GM19438 (cell line): ENCODE results near the gene BTBD16.

Experiments used
- ATAC-seq: cut with Tn5 transposase; IDR thresholded peaks from one replicate; pipeline ENCODE4 v1.9.1; 2021; ENCODE audit warnings: low read depth; ENCODE audit not compliant: unreplicated experiment

Gene BTBD16

GRCh38 chr10:122308417-122309141 lies 37.5 kb downstream of the BTBD16 start:
- ATAC-seq, result no peak

- ATAC-seq, result no peak
Measured at GRCh38 chr10:122310311-122311050, 39.4 kb downstream of the BTBD16 start.

DNA sequence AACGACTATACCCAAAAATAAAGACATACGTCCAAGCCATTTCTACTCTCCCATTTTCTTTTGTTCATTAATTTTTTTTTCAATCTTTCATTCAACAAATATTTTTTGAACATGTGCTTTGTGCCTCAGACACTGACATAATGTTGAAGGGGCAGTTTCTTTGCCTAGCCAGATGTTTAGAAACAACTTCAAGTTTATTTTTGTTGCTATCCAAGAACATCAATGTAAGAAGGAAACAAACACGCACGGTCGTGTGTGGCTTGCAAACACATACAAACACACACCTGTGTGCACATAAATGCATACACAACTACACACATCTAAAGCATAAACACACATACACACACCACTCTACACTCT lies 39.9 kb downstream of the BTBD16 start:
- no peak for ATAC-seq

GRCh38 chr10:122311716-122312115 lies 40.6 kb downstream of the BTBD16 start:
- ATAC-seq, result no peak

DNA sequence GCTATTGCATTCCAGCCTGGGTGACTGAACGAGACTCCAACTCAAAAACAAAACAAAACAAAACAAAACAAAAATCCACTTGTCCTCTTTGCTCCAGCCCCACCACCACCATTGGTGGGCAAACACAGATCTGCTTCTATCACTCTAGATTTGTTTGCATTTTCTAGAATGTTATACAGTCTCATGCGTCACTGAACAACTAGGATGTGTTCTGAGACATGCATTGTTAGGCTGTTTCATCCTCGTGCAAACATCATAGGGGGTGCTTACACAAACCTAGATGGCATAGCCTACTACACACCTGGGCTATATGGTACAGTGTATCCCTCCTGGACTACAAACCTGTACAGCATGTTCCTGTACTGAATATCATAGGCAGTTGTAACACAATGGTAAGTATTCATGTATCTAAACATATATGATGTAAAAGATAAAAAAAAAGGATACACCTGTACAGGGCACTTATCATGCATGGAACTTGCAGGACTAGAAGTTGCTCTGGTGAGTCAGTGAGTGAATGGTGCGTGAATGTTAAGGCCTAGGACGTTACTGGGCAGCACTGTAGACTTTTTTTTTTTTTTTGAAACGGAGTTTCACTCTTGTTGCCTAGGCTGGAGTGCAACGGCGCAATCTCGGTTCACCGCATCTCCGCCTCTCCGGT lies 45.3 kb downstream of the BTBD16 start:
- no peak for ATAC-seq

- ATAC-seq, result no peak
Measured at GRCh38 chr10:122321960-122322359, 50.9 kb downstream of the BTBD16 start.

- ATAC-seq, result no peak
Measured at GRCh38 chr10:122323189-122323588, 52.1 kb downstream of the BTBD16 start.

GRCh38 chr10:122323941-122324675 lies 53.0 kb downstream of the BTBD16 start:
- no peak for ATAC-seq

- ATAC-seq, result no peak
Measured at GRCh38 chr10:122325235-122325634, 54.1 kb downstream of the BTBD16 start.

DNA sequence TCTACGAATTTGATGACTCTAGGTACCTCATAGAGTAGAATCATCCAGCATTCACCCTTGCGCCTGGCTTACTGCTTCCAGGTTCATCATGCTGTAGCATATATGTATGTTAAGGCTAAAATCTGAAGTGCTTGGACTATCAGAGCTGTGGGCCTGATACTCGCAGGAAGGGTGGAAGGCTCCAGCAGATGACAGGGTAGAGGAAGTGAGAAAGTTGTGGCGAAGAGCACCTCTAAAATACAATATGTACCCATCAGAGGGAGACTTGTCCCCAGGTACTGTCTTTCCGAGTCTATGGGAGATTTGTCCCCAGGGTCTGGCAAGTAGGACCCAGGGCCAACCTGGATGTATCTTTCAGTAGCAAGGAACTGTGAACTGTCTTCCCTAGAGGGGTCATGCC lies 55.3 kb downstream of the BTBD16 start:
- no peak for ATAC-seq

GRCh38 chr10:122326806-122327205 lies 55.7 kb downstream of the BTBD16 start:
- no peak for ATAC-seq

DNA sequence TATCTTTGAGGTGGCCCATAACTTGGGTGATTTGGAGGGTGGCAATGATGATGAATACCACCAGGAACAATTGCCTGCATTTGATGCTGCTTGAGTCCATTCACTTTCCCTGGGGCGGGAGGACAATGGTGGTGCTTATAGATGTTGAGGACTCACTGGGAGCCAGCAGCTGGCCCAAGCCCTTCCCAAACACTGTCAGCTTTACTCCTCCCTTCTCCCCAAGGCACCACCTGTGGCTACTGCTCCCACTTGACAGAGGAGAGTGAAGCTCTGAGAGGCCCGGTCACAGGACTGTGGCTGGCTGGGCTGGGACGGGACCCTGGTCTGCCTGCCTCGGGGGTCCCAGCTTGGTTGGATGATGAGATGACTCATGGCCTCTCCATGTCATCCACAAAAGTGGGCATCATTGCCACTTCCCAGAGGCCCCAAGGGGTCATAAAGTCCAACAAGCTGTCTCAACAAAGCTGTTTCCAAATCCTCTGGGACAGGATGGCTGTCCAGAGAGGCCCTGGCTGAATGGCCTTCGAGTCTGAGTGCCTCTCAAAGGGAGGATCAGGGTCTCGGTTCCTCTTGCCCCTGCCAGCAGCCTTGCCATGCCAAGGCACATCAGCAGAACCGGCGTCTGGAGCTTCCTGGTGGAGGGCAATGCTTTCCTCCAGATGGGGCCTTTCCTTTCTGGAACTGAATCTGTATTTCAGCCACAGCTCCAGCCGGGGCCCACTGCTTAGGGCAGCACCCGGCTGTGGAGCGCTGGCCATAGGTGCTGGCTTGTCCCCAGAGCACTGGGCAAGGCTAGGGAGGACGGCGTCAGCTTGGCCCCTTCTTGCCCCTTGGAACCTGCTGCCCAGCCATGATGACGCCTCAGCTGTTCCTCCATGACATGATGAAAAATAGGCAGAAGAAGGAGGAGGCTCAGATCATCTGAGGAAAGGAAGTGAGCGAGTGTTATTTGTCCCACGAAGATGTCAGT lies 56.4 kb downstream of the BTBD16 start:
- ATAC-seq, result no peak

DNA sequence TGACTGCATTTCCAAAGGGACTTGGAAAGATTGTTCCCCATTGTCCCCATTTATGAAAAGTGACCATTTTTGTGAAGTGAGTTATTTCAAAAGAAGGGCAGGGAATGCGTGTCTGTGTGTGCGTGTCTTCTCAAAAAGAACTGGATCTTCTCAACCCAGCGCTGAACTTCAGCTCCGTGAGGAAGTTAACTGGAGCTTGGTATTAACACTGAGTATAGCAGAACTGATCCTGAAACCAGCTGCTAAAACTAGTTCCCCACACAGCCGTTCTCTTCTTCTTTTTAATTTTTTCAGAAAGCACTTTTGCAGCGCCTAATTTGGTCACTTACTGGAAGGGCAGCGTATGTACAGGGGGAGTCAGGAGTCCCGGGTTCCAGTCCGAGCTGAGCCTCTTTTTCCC lies 57.6 kb downstream of the BTBD16 start:
- no peak for ATAC-seq

DNA sequence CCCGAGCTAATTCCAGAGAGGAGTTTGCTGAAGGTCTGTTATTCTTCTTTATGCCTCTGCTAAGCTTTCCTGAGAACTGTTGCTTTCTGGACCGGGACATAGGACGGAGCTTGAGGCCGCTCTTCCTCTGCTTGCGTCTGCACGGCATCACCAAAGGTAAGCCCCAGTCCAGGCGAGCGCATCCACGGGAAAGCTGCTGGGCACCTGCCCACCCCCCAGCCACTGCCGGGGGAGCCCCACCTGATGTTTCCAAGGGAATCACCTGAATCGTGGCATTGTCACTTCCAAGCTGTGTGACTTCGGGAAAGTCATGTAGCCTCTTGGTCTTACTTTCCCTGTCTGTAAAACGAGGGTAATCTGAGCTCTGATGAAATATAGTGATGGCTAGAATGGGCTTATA lies 58.3 kb downstream of the BTBD16 start:
- no peak for ATAC-seq

- ATAC-seq, result no peak
Measured at GRCh38 chr10:122331100-122331499, 60.0 kb downstream of the BTBD16 start.

GRCh38 chr10:122331615-122332446 lies 60.7 kb downstream of the BTBD16 start:
- no peak for ATAC-seq

DNA sequence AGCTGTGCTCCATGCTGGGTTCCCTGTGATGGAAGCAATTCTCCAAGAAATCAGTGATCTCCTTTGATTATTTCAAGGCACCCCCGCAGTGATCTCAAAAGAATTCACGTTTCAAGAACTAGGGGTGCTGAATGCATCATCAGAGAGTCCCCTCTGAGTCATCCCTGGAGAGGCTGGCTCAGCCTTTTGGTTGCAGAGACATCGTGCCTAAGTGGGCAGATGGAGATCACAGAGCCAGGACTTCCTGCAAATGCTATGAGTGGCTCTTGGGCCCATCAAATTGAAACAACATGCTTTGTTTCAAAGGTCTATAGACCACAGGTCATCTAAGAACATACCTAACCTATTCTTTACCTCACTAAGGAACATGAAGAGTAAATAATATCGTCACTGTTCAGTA lies 61.9 kb downstream of the BTBD16 start:
- ATAC-seq, result no peak

- no peak for ATAC-seq
Measured at GRCh38 chr10:122336332-122336731, 65.2 kb downstream of the BTBD16 start.

DNA sequence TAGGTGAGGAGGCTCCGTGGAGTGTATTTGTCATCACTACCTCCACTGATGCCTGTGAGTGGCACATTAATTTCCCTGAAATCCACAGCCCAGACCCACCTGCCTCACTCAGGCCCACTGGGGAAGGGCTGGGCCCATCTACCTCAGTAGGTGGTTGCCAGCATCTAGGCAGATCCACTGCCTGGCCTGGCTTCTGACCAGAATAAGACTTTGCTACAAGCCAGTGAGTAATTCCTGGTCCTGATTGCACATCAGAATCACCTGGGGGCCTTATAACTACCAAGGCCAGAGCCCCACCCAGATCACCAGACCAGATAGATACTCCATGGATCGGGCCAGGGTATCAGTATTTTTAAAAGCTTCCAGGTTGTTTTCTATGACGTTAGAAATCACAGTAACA lies 65.9 kb downstream of the BTBD16 start:
- no peak for ATAC-seq
